ENCODE measurements around the gene IER2.

- TF ChIP-seq CTCF (conservative IDR thresholded peaks at IDR 0.05; ENCODE audit: low read depth, low read length) = no peak
- no peak for TF ChIP-seq EZH2 (IDR thresholded peaks at IDR 0.05; ENCODE audit: borderline replicate concordance, low read depth, low read length, poor library complexity, severe bottlenecking)
These were observed 23.0 kb downstream of the IER2 start for GRCh38 chr19:13173139-13173737.
